GM12801 (cell line): ENCODE data around the gene SNORC.

Source experiments
- TF ChIP-seq, protein P1 (sequence below): IDR thresholded peaks from one replicate; pipeline ENCODE4 v1.5.1; 2011; ENCODE audit warnings: control low read depth; ENCODE audit not compliant: insufficient read length; ENCODE audit errors: extremely low read depth

SNORC gene

DNA sequence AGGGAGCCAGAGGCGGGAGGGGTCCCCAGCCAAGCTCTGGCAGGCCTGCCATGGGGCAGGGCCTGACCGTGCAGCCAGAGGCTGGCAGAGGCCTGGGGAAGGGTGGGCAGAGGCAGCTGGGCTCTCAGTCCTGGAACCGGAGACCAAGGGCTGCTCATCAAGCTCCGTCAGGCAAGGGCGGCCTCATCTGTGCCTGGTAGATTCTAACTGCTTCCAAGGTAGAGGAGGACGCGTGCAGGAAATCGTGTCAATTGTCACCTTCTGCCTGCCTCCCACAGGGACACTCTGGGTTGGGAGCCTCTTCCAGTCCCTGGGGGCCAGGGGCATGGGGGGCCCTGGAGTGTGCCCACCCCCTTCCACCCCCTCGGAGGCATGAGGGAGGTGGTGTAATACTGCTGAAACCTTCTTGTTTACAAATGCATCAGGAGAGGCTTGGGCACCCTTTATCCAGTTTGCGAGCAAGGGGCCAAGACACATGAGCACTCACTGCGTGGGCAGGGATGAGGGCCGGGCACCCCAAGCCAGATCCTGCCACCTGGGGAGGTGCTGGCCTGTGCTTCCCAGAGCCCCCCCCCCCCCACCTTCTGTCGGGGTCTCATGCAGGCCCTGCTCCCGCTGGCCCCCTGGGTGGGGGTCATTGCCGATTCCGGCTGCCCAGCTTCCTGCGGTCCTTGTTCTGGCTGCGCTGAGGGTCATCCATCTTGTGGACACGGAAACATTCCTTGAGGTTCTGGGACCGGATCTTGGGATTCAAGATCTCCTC lies 9.0 kb downstream of the SNORC start:
- TF ChIP-seq, protein P1, sequence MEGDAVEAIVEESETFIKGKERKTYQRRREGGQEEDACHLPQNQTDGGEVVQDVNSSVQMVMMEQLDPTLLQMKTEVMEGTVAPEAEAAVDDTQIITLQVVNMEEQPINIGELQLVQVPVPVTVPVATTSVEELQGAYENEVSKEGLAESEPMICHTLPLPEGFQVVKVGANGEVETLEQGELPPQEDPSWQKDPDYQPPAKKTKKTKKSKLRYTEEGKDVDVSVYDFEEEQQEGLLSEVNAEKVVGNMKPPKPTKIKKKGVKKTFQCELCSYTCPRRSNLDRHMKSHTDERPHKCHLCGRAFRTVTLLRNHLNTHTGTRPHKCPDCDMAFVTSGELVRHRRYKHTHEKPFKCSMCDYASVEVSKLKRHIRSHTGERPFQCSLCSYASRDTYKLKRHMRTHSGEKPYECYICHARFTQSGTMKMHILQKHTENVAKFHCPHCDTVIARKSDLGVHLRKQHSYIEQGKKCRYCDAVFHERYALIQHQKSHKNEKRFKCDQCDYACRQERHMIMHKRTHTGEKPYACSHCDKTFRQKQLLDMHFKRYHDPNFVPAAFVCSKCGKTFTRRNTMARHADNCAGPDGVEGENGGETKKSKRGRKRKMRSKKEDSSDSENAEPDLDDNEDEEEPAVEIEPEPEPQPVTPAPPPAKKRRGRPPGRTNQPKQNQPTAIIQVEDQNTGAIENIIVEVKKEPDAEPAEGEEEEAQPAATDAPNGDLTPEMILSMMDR, result no peak

GRCh38 chr2:232879618-232880494 lies 9.8 kb downstream of the SNORC start:
- TF ChIP-seq, protein P1, result no peak

- TF ChIP-seq, protein P1, result no peak
These were observed 10.8 kb downstream of the SNORC start for GRCh38 chr2:232880764-232881351.

DNA sequence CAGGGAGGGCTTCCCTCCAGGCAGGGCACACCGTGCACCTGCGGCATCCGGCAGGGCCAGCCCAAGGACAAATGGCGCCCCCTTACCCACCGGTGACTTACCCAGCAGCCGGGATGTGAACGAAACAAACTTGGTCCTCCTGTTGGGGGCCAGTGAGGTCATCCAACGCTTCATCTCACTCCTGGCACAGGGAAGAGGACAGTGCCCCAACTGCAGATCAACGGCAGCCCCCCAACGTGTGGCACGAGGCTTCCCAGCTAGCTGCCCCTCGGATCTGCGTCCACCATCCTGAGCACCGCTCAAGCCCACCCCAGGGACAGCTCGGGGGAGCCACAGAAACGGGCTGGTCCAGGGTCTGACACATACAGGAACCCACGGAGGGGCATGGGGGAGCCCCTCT lies 12.0 kb downstream of the SNORC start:
- TF ChIP-seq, protein P1, result no peak

DNA sequence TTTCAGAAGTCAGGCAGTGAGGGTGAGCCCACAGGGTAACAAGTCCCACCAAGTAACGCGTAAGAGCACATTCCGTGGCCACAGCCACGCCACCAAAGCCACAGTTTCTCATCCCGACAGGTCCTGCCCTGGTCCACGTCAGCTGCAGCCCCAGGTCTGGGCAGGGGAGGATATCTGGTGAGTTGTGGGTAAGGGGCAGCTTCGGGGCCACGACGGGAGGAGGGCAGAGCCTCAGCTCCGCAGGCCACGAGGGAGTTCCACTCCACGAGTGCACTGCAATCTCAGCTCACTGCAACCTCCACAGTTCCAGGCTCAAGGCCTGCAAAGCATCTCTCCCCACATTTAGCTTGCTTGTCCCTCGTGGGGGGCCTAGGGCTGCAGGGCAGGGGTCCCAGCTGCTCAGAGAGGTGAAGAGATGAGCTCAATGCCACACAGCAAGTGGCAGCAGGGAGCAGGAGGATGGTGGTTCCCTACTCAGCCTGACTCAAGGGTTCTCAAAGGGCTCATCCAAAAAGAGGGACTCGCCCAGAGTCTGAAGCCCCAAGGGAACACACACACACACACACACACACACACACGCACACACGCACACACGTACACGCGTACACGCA lies 12.5 kb downstream of the SNORC start:
- TF ChIP-seq, protein P1, result no peak

DNA sequence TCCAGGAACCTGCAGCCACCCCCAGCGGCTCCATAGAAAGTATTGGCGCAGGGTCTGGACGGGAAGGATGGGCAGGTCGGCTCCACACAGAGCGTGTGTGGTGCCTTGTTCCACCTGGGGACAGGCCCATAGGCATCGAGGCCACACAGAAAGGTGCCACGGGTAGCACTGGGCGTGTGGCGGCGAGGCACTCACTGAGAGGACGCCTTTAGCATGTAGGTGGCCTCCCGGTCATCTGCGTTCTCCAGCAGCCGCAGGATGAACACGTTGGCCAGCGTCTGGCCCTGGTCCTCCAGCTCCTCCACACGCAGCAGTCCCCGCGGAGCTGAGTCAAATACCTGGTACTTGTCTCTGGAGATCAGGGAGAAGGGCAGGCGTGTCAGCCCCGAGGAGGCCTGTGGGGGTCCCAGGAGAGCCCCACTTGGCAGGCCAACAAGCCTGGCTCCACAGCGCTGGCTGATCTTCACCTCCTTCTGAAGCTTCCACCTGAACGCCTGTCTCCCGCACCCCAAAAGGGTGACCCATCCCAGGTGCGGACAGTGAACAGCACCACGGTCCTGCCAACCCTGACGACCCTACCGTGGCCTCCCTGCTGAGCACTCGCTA lies 13.2 kb downstream of the SNORC start:
- TF ChIP-seq, protein P1, result no peak
